ENCODE measurements around the gene ELOB. TPM values are rescaled to one million over a fixed set of nuclear protein-coding genes. Genes with fewer than 3 reads are reported as not detected.

Gene ELOB
- polyA plus RNA-seq, 1 of the 3 experiments (the other 2 are of a cell fraction), result 329 TPM

DNA sequence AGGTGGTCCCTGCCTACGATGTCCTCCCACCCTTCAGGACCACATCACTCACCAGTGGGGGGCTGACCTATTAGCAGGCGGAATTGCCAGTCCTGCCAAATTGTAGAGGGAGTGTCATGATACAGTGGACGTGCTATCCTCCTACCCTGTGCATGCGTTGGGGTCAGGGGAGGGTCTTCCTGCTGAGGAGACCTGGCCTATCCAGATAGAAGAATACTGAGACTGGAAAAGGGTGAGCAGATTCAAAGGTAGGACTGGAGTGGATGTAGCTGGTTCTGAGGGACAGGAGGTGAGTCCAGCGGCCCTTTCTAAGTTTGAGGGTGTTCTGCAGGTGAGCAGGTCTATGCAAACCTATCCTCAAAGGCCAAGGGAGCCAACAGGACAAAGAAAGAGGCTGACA is 29.2 kb upstream of the ELOB start:
- TF ChIP-seq, protein P1, sequence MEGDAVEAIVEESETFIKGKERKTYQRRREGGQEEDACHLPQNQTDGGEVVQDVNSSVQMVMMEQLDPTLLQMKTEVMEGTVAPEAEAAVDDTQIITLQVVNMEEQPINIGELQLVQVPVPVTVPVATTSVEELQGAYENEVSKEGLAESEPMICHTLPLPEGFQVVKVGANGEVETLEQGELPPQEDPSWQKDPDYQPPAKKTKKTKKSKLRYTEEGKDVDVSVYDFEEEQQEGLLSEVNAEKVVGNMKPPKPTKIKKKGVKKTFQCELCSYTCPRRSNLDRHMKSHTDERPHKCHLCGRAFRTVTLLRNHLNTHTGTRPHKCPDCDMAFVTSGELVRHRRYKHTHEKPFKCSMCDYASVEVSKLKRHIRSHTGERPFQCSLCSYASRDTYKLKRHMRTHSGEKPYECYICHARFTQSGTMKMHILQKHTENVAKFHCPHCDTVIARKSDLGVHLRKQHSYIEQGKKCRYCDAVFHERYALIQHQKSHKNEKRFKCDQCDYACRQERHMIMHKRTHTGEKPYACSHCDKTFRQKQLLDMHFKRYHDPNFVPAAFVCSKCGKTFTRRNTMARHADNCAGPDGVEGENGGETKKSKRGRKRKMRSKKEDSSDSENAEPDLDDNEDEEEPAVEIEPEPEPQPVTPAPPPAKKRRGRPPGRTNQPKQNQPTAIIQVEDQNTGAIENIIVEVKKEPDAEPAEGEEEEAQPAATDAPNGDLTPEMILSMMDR (IDR thresholded peaks at IDR 0.05), result no peak
- TF ChIP-seq TCF12 (IDR thresholded peaks at IDR 0.05) (no peak), JUND (IDR thresholded peaks at IDR 0.05) (no peak), USF1 (IDR thresholded peaks at IDR 0.05; ENCODE audit: borderline replicate concordance, low read depth) (no peak)
- Histone ChIP-seq H3K9ac (no peak overlapping the region), H3K4me1 (ENCODE audit: control insufficient read depth in 1 of 2, insufficient read depth in 2 of 2, low read depth in 1 of 2, low read length in 1 of 2) (no peaks in the 10 kb centered on the region), H3K27ac (ENCODE audit: low read depth in 2 of 2, low read length in 1 of 2) (no peak overlapping the region), H3K4me3 (ENCODE audit: low read depth in 2 of 2, low read length in 1 of 2) (no peak overlapping the region), H3K27me3 (ENCODE audit: insufficient read depth) (no peaks in the 10 kb centered on the region), H3K79me2 (ENCODE audit: insufficient read depth) (no peaks in the 10 kb centered on the region), H3K9me3 (no peaks in the 10 kb centered on the region), H3K9me2 (no peaks in the 10 kb centered on the region), H3F3A (replicated peaks; ENCODE audit: insufficient read depth) (no peaks in the 10 kb centered on the region), H3K36me3 (replicated peaks in 1 of 2; ENCODE audit: control insufficient read depth in 1 of 2, insufficient read depth in 2 of 2, low read length in 1 of 2) (no peaks in the 10 kb centered on the region), H4K20me1 (ENCODE audit: insufficient read depth) (no peaks in the 10 kb centered on the region), H2AFZ (ENCODE audit: low read depth) (no peak overlapping the region), H3K4me2 (no peak overlapping the region)
- DNase-seq, result no peak
- 23% methylated on average over 5 of the region's 5 CpGs for whole genome bisulfite sequencing (ENCODE audit: low lambda C conversion rate)
- POLR2A ChIA-PET, result no interaction called here
- CTCF ChIA-PET, result no interaction called here

DNA sequence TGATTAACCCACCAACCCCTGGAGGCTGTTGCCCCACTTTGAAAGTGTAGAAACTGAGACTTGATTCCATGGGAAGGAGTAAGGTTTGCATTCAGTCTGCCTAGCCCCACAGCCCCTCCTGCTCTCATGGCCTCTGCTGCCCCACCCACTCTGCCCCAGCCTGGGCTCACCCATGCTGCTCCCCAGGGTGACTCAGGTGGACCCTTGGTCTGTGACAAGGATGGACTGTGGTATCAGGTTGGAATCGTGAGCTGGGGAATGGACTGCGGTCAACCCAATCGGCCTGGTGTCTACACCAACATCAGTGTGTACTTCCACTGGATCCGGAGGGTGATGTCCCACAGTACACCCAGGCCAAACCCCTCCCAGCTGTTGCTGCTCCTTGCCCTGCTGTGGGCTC is 27.6 kb upstream of the ELOB start:
- H3K9me3 ChIP-seq, result no peaks in the 10 kb centered on the region
- no peaks in the 10 kb centered on the region for H4K20me1 ChIP-seq (ENCODE audit: insufficient read depth)
- no peak overlapping the region for H3K9ac ChIP-seq
- no peak overlapping the region for H3K27ac ChIP-seq (ENCODE audit: low read depth in 2 of 2, low read length in 1 of 2)
- ChIA-PET CTCF (no interaction called here), POLR2A (no interaction called here)
- no peaks in the 10 kb centered on the region for H3K27me3 ChIP-seq (ENCODE audit: insufficient read depth)
- no peaks in the 10 kb centered on the region for H3K79me2 ChIP-seq (ENCODE audit: insufficient read depth)
- no peaks in the 10 kb centered on the region for H3K9me2 ChIP-seq
- peaks cover 0 to under 1% of the 10 kb centered on the region in 2 experiments; a peak in 1 of 4 replicates for H3K4me1 ChIP-seq (ENCODE audit: control insufficient read depth in 1 of 2, insufficient read depth in 2 of 2, low read depth in 1 of 2, low read length in 1 of 2)
- H3K36me3 ChIP-seq (replicated peaks in 1 of 2; ENCODE audit: control insufficient read depth in 1 of 2, insufficient read depth in 2 of 2, low read length in 1 of 2), result no peaks in the 10 kb centered on the region
- H2AFZ ChIP-seq (ENCODE audit: low read depth), result no peak overlapping the region
- WGBS (ENCODE audit: low lambda C conversion rate), result no CpG with 5 or more reads among the region's 4 CpGs
- no peak overlapping the region for H3K4me3 ChIP-seq (ENCODE audit: low read depth in 2 of 2, low read length in 1 of 2)
- no peak for DNase-seq
- no peak overlapping the region for H3K4me2 ChIP-seq
- H3F3A ChIP-seq (replicated peaks; ENCODE audit: insufficient read depth), result no peaks in the 10 kb centered on the region
- TF ChIP-seq FOSL2 (IDR thresholded peaks at IDR 0.05; ENCODE audit: borderline replicate concordance, low read depth) (no peak), MXI1 (IDR thresholded peaks at IDR 0.05; ENCODE audit: low read depth, low read length) (no peak), NFIC (IDR thresholded peaks at IDR 0.05; ENCODE audit: borderline replicate concordance) (no peak), JUND (IDR thresholded peaks at IDR 0.05) (no peak), USF2 (IDR thresholded peaks at IDR 0.05; ENCODE audit: borderline replicate concordance, low read depth, low read length) (no peak), GATA2 (CRISPR knock-in tag; IDR thresholded peaks at IDR 0.05) (no peak), TAF1 (IDR thresholded peaks at IDR 0.05; ENCODE audit: borderline replicate concordance, low read depth, low read length) (no peak), TCF12 (IDR thresholded peaks at IDR 0.05) (no peak), USF1 (IDR thresholded peaks at IDR 0.05; ENCODE audit: borderline replicate concordance, low read depth) (no peak), RAD21 (IDR thresholded peaks at IDR 0.05; ENCODE audit: low read length) (no peak)

Measured in SK-N-SH (cell line).